Activated CD4-positive, alpha-beta T cell treated with anti-CD3 and anti-CD28 coated beads, Interleukin-10, Interleukin-2, amounts not matched to agents 100 ng/mL and 50 ng/mL, durations not matched to agents 16 hours and 8 hours (primary cell): ENCODE data around the gene CSGALNACT2.

Source experiments
- DNase-seq: peaks from one replicate; pipeline ENCODE4 v3.0.0-alpha.2; 2020

The CSGALNACT2 gene

GRCh38 chr10:43188702-43189101, 50.5 kb downstream of the CSGALNACT2 start:
- DNase-seq, result no peak

- no peak for DNase-seq
Measured at GRCh38 chr10:43190289-43190688, 52.0 kb downstream of the CSGALNACT2 start.

- no peak for DNase-seq
Measured at GRCh38 chr10:43190775-43191174, 52.5 kb downstream of the CSGALNACT2 start.

GRCh38 chr10:43192884-43193283, 54.6 kb downstream of the CSGALNACT2 start:
- DNase-seq, result no peak

GRCh38 chr10:43193496-43194080, 55.3 kb downstream of the CSGALNACT2 start:
- no peak for DNase-seq

- no peak for DNase-seq
Measured at GRCh38 chr10:43194266-43194665, 56.0 kb downstream of the CSGALNACT2 start.

- no peak for DNase-seq
Measured at GRCh38 chr10:43194859-43195258, 56.6 kb downstream of the CSGALNACT2 start.

GRCh38 chr10:43195557-43195956, 57.3 kb downstream of the CSGALNACT2 start:
- no peak for DNase-seq

- no peak for DNase-seq
Measured at GRCh38 chr10:43196131-43196980, 58.1 kb downstream of the CSGALNACT2 start.

- DNase-seq, result no peak
Measured at GRCh38 chr10:43196981-43197833, 59.0 kb downstream of the CSGALNACT2 start.

- DNase-seq, result peak; percentile 40
Measured at GRCh38 chr10:43197834-43198681, 59.8 kb downstream of the CSGALNACT2 start.

GRCh38 chr10:43198682-43199005, 60.4 kb downstream of the CSGALNACT2 start:
- no peak for DNase-seq

GRCh38 chr10:43199088-43199683, 60.9 kb downstream of the CSGALNACT2 start:
- DNase-seq, result no peak

- no peak for DNase-seq
Measured at GRCh38 chr10:43199684-43200537, 61.7 kb downstream of the CSGALNACT2 start.

GRCh38 chr10:43200538-43201390, 62.5 kb downstream of the CSGALNACT2 start:
- no peak for DNase-seq

- DNase-seq, result no peak
Measured at GRCh38 chr10:43201545-43202131, 63.4 kb downstream of the CSGALNACT2 start.

- peak; percentile 76 for DNase-seq
Measured at GRCh38 chr10:43202224-43202656, 64.0 kb downstream of the CSGALNACT2 start.

- peak; percentile 53 for DNase-seq
Measured at GRCh38 chr10:43202657-43203447, 64.6 kb downstream of the CSGALNACT2 start.
